BJ (cell line): ENCODE data around the gene LRMDA. TPM values are rescaled to one million over a fixed set of nuclear protein-coding genes. Genes with fewer than 3 reads are reported as not detected.

Experiments used
- CTCF ChIA-PET: fragments of 350-600 bp; formaldehyde crosslinking; extraction: SDS; loops from one replicate; lab custom pipeline; 2021; ENCODE audit warnings: antibody characterized with exemption, inconsistent platforms; lab: Yijun Ruan, JAX
- POLR2A ChIA-PET: fragments of 300-600 bp; sonication (Branson Sonifier 250); formaldehyde crosslinking; extraction: SDS; loops from one replicate; lab custom pipeline; 2021; ENCODE audit warnings: antibody characterized with exemption; lab: Charles Lee
- DNase-seq: peaks from one replicate; pipeline ENCODE4 v3.0.0-alpha.2; 2011; ENCODE audit warnings: low read depth
- H3K27me3 ChIP-seq: 2 replicates; pipeline ENCODE4 v1.6.0; 2011; ENCODE audit warnings: low read length; ENCODE audit not compliant: control insufficient read depth, insufficient read depth
- H3K36me3 ChIP-seq: 2 replicates; pipeline ENCODE4 v1.5.1; 2011; ENCODE audit warnings: low read length; ENCODE audit not compliant: control insufficient read depth, insufficient read depth
- H3K4me3 ChIP-seq: 2 replicates; pipeline ENCODE4 v1.5.1; 2011; ENCODE audit warnings: low read depth, mild to moderate bottlenecking, control low read depth, low read length
- CTCF ChIP-seq: IDR thresholded peaks from 2 replicates; pipeline ENCODE4 v1.5.1; 2011; ENCODE audit warnings: low read depth, mild to moderate bottlenecking, control low read depth, inconsistent platforms, low read length, moderate library complexity; ENCODE audit not compliant: insufficient read depth
- polyA plus RNA-seq: library from polyadenylated mRNA; depleted of rRNA; stranded (reverse); fragments of >200 nt; gene quantifications from 2 replicates; pipeline ENCODE4 v1.2.3, GENCODE V29; 2011

LRMDA gene
- polyA plus RNA-seq, 1 experiment = not detected

- ChIA-PET POLR2A (no interaction called here), CTCF (interaction anchor here (1.1 to 1.5 kb wide), 3 partner anchors 9 to 249 kb away, joined by 3 to 11 read pairs (median 5); partner anchors contain the start of gene ZNF503)
- no peak for DNase-seq
- no peaks in the 10 kb centered on the region; the same call in 1 of the 2 replicates for H3K27me3 ChIP-seq
- no peaks in the 10 kb centered on the region for H3K36me3 ChIP-seq
- H3K4me3 ChIP-seq = no peak overlapping the region
- no peak for TF ChIP-seq CTCF
Measured at GRCh38 chr10:75650648-75651047, 219.2 kb downstream of the LRMDA start.

GRCh38 chr10:75651417-75651816, 220.0 kb downstream of the LRMDA start:
- DNase-seq = no peak
- POLR2A ChIA-PET = no interaction called here
- no peaks in the 10 kb centered on the region; the same call in 1 of the 2 replicates for H3K27me3 ChIP-seq

GRCh38 chr10:75652146-75652740, 220.8 kb downstream of the LRMDA start:
- Histone ChIP-seq H3K36me3 (no peaks in the 10 kb centered on the region), H3K4me3 (no peak overlapping the region), H3K27me3 (no peaks in the 10 kb centered on the region; the same call in 1 of the 2 replicates)
- POLR2A ChIA-PET = no interaction called here
- TF ChIP-seq CTCF = no peak
- no peak for DNase-seq
- CTCF ChIA-PET = interaction anchor here (0.7 to 1.5 kb wide), 8 partner anchors 11 to 267 kb away, joined by 3 to 11 read pairs (median 4); partner anchors contain the start of gene ZNF503

More at GRCh38 chr10:75651417-75651816, 220.0 kb downstream of the LRMDA start:
- Histone ChIP-seq H3K36me3 (no peaks in the 10 kb centered on the region), H3K4me3 (no peak overlapping the region)
- CTCF ChIA-PET = interaction anchor here (0.7 to 1.5 kb wide), 9 partner anchors 10 to 266 kb away, joined by 3 to 11 read pairs (median 3); partner anchors contain the start of gene ZNF503
- peak; percentile 37; the same call in 1 of the 2 replicates for TF ChIP-seq CTCF

GRCh38 chr10:75653761-75654160, 222.3 kb downstream of the LRMDA start:
- no peak for DNase-seq
- TF ChIP-seq CTCF = no peak
- CTCF ChIA-PET = no interaction called here
- H3K36me3 ChIP-seq = no peaks in the 10 kb centered on the region
- no peak overlapping the region for H3K4me3 ChIP-seq
- no peaks in the 10 kb centered on the region; the same call in 1 of the 2 replicates for H3K27me3 ChIP-seq
- POLR2A ChIA-PET = no interaction called here

GRCh38 chr10:75654171-75654771, 222.8 kb downstream of the LRMDA start:
- TF ChIP-seq CTCF = no peak
- ChIA-PET CTCF (no interaction called here), POLR2A (no interaction called here)

More at GRCh38 chr10:75654171-75654771, 222.8 kb downstream of the LRMDA start:
- DNase-seq = no peak
- no peaks in the 10 kb centered on the region; the same call in 1 of the 2 replicates for H3K27me3 ChIP-seq
- no peak overlapping the region for H3K4me3 ChIP-seq
- H3K36me3 ChIP-seq = no peaks in the 10 kb centered on the region
